ENCODE results near the gene ADAMTS13.
A peak's percentile ranks its signal among the peaks of the same experiment; 100 is the strongest.

The ADAMTS13 gene

GRCh38 chr9:133493845-133494540 is 71.8 kb downstream of the ADAMTS13 start:
- H3K27ac ChIP-seq, result no peak overlapping the region
- TF ChIP-seq CTCF (conservative IDR thresholded peaks at IDR 0.05), result no peak

- TF ChIP-seq CTCF (conservative IDR thresholded peaks at IDR 0.05), result no peak
- no peak overlapping the region for H3K27ac ChIP-seq
Observed at GRCh38 chr9:133494636-133495326, 72.6 kb downstream of the ADAMTS13 start.

DNA sequence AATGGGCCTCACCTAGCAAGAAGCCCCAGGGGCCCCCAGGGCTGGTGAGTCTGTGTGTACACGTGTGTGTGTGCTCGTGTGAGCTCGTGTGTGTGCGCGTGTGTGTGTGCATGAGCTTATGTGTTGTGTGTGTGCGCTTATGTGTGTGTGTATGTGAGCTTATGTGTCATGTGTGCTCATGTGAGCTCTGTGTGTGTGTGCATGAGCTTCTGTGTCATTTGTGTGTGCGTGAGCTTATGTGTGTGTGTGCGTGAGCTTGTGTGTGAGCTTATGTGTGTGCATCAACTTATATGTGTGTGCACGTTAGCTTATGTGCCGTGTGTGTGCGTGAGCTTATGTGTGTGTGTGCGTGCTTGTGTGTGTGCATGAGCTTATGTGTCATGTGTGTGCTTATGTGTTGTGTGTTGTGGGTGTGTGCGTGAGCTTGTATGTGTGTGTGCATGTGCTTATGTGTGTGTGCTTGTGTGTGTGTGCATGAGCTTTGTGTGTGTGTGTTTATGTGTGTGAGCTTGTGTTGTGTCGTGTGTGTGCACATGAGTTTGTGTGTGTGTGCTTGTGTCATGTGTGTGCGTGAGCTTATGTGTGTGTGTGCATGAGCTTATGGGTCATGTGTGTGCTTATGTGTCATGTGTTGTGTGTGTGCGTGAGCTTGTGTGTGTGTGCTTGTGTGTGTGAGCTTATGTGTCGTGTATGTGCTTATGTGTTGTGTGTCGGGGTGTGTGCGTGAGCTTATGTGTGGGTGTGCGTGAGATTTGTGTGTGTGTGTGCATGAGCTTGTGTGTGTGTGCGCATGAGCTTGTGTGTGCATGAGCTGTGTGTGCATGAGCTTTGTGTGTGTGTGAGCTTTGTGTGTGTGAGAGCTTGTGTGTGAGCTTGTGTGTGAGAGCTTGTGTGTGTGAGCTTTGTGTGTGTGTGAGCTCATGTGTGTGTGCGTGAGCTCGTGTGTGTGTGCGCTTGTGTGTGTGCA is 73.4 kb downstream of the ADAMTS13 start:
- H3K27ac ChIP-seq, result no peak overlapping the region
- no peak for TF ChIP-seq CTCF (conservative IDR thresholded peaks at IDR 0.05)

DNA sequence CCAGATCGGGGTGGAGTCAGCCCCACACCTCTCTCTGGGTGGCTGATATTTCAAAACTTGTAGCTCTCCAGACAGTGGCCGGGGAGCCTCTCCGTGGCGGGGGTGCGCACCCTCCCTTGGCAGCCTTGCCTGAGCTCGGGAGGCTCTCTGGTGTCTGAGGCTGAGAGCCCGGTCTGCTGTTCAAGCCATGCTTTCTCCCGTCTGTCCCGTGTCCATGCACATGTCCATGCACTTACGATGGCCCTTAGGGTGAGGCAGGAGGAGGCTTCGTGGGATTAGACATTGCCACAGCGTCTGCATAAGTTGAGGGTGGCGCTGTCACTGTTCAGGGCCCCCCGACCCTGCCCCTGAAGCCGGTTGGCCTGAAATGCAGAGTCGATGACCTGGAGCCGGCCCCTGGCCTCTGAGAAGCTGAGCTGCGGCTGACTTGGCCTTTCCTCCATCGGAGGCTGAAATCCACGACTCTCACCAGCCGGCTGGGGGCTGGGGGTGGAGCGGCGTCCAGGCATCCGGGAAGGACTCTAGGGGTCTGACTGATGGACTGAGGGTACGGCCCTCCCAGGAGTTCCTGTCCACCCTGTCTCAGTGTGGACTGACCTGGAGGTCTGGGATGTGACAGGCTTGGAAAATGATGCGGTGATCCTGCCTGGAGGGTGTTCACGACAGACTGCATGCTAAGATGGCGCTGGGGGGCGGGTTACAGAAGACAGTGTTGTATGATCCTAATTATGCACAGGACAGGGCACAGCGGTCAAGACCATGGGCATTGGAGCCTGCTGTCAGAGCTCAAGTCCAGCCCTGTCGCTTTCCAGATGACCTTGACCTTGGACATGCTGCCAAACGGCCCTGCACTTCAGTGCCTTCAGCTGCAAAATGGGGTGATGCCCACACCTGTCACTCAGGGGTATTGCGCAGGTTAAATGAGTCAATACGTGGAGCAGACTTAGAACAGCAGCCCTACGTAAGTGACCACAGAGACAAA is 75.0 kb downstream of the ADAMTS13 start:
- no peak for TF ChIP-seq CTCF (conservative IDR thresholded peaks at IDR 0.05)
- H3K27ac ChIP-seq, result no peak overlapping the region

DNA sequence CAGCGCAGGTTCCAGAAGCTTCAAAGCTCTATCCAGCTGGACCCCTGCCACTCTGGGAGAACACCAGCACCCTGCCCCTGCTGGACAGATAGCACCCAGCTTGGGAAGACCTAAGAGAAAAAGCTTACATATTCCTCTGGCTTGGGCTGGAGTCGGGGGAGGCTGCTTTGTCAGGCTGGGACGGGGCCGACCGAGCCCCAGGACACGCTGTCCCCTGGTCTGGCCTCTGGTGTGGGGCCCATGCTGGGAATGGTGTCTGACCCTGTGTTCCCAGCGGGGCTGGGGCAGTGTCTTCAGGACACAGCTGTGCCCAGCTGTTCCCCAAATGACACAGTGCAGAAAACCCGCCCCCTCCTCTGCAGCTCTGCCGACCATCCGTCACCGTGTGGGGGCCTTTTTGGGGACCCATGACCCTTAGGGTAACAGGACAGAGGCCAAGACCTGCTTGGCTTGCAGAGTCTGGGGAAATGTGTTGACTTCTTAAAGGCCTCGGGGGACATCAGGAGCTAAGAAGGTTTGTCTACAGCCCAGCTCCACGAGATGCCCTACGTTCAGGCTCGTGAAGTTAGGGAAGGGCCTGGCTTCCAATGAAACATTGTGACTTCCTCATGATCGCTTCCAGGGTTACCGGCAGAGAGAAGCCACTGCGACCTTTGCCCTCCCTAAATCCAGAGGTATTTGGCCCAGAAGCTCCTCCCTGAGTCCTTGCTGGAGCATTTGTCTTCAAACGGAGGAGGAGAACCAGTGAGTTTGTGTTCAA is 77.1 kb downstream of the ADAMTS13 start:
- H3K27ac ChIP-seq, result no peak overlapping the region

More for the DNA sequence above, 77.1 kb downstream of the ADAMTS13 start:
- TF ChIP-seq CTCF (conservative IDR thresholded peaks at IDR 0.05), result peak; percentile 4; the same call in 1 of the 2 replicates
